ENCODE data around the gene SNN. TPM values are rescaled to one million over a fixed set of nuclear protein-coding genes. Genes with fewer than 3 reads are reported as not detected.

The SNN gene
- total and polyA plus RNA-seq, 2 of the 8 experiments (the other 6 are each of a cell fraction or from before 2014, with no cell fraction given), result 37.4 to 66.9 TPM

DNA sequence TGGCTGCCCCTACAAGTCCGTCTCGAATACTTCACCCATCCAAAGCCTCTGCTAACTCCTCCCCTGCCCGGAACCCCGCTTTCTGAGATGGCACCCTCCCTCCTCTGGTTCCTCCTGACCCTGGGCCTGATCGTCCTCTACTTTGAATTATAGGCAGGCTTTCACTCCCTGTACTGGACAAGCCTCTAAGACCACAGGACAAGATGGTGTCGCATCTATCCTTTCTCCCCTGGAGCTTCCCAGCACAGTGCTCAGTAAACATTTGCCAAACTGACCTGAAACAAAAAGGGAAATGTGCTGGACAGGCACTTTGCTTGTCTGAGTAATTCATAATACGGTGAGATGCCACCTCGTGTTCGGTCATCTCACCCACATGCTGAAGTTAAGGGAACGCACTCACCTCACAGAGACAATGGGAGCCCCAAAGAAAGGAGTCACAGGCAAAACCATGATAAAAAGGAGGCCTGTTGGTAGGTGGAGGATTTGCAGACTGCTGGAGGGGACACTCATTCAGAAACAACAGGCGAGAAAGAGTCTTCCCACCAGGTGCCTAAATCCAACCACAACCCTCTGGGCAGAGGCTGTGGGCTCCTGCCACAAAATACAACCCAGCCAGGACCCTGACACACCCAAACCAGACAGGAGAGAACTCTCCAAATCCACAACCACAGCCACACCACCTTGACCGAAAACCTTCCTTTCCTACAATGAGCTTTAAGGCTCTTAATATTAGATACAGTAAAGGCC is 28.2 kb downstream of the SNN start (continued):
- no peak for TF ChIP-seq CHD7 (IDR thresholded peaks at IDR 0.05; ENCODE audit: insufficient replicate concordance, low read length)
- TF ChIP-seq SIRT6 (IDR thresholded peaks at IDR 0.05; ENCODE audit: low read length), result no peak
- no peak for TF ChIP-seq TEAD4 (IDR thresholded peaks at IDR 0.05; ENCODE audit: low read depth, low read length)
- TF ChIP-seq JUND (IDR thresholded peaks at IDR 0.05; ENCODE audit: low read length), result no peak
- TF ChIP-seq TCF12 (IDR thresholded peaks at IDR 0.05; ENCODE audit: low read depth, low read length), result no peak
- TF ChIP-seq EGR1 (IDR thresholded peaks at IDR 0.05; ENCODE audit: borderline replicate concordance, low read depth, low read length), result no peak
